NCI-H1436 treated with DMSO at 0.1 percent for 48 hours (cell line): Measurements from ENCODE around the gene TLR10.

Source experiments
- DNase-seq: peaks from one replicate; lab custom pipeline; 2025; lab: John Stamatoyannopoulos, UW

TLR10 gene

GRCh38 chr4:38730830-38731646 lies 51.8 kb downstream of the TLR10 start:
- peak; percentile 28 for DNase-seq

- no peak for DNase-seq
These were observed 52.3 kb downstream of the TLR10 start for GRCh38 chr4:38730493-38730829.

- DNase-seq: peak; percentile 9
These were observed 54.1 kb downstream of the TLR10 start for GRCh38 chr4:38728631-38729141.

DNA sequence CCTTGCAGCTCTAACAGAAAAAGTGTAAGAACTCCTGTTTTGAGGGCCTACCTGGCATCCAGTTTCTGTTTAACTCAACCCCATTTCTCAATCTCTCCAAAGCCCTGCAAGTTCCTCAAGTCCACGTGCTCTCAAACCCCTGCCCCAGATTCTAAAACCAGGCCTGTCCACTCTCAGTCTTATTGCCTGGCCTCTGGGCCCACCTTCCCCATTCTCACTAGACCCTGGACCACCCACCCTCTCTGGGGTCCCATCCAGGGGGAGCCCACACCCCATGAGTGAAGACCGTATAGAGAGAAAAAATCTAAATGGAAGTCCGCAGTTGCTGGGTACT lies 58.3 kb downstream of the TLR10 start:
- no peak for DNase-seq

GRCh38 chr4:38723726-38724474 lies 58.9 kb downstream of the TLR10 start:
- no peak for DNase-seq

DNA sequence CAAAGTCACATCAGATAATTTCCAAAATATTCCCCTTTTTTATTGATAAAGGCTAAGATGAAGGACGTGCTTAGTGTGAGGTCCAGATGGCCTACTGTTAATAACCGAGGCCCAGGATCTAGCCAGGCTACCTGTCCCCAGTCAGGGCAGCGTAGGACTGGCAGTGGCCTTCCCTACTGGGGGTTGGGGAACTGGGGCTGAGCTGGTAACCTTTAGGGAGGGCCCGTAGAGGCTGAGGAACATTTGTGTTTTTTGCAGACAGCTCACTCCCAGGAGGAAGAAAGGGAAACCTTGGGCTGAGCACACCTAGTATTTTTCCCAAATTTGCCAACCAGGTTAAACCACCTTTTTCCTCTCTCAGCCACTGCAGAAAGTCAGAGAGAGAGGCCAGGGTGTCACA lies 59.7 kb downstream of the TLR10 start:
- DNase-seq: no peak
